AG04450 (cell line): ENCODE data around the gene CASQ1. TPM values are rescaled to one million over a fixed set of nuclear protein-coding genes. Genes with fewer than 3 reads are reported as not detected.

Source experiments
- CTCF ChIA-PET: fragments of 300-600, 350-600 bp; formaldehyde crosslinking; extraction: SDS; loops from one replicate; lab custom pipeline; 2022; ENCODE audit warnings: antibody characterized with exemption, inconsistent platforms; lab: Charles Lee
- POLR2A ChIA-PET: fragments of 350-600 bp; formaldehyde crosslinking; extraction: SDS; loops from one replicate; lab custom pipeline; 2021; ENCODE audit warnings: antibody characterized with exemption, inconsistent platforms; lab: Yijun Ruan, JAX
- DNase-seq: peaks from one replicate; pipeline ENCODE4 v3.0.0-alpha.2; 2011; ENCODE audit warnings: low read depth, low spot score
- H3K27ac ChIP-seq: one replicate; pipeline ENCODE4 v1.5.1; 2012; ENCODE audit warnings: low read depth, low read length, control low read depth
- H3K27me3 ChIP-seq: one replicate; pipeline ENCODE4 v1.6.0; 2012; ENCODE audit warnings: low read length; ENCODE audit not compliant: control insufficient read depth, insufficient read depth
- H3K4me3 ChIP-seq: 2 replicates; pipeline ENCODE4 v1.5.1; 2011; ENCODE audit warnings: mild to moderate bottlenecking, low read depth, low read length, control low read depth
- H3K9me3 ChIP-seq: 2 replicates; pipeline ENCODE4 v1.5.1; 2012; ENCODE audit warnings: low read length; ENCODE audit not compliant: control insufficient read depth, insufficient read depth
- CTCF ChIP-seq: IDR thresholded peaks from 2 replicates; pipeline ENCODE4 v1.5.1; 2011; ENCODE audit warnings: low read depth, low read length, control low read depth, inconsistent platforms
- polyA plus RNA-seq: library from polyadenylated mRNA; depleted of rRNA; stranded (reverse); fragments of >200 nt; gene quantifications from 2 replicates; pipeline ENCODE4 v1.2.3, GENCODE V29; 2011

Gene CASQ1
- polyA plus RNA-seq, 1 experiment = 0.17 TPM

DNA sequence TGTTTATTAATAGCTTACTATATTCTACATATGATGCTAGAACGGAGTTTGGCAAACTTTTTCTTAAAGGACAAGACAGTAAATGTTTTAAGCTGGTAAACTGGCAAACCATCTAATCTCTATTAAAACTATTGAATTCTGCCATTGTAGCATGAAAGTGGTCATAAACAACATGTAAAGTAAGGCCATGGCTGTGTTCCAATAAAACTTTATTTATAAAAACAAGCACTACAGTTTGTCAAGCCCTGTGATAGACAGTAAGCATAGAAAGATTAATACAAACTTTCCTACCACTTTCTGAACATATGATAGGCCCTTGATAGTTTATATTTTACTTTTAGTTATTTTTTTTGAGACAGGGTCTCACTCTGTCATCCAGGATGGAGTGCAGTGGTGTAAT lies 37.2 kb downstream of the CASQ1 start:
- TF ChIP-seq CTCF = no peak
- no peaks in the 10 kb centered on the region for H3K27me3 ChIP-seq
- no peak for DNase-seq
- H3K9me3 ChIP-seq = no peaks in the 10 kb centered on the region
- POLR2A ChIA-PET = no interaction called here
- CTCF ChIA-PET = interaction anchor here (0.8 to 4.6 kb wide), 9 partner anchors 8 to 182 kb away, joined by 3 to 53 read pairs (median 12); no protein-coding TSS in a partner anchor
- H3K4me3 ChIP-seq = no peak overlapping the region
- H3K27ac ChIP-seq = no peak overlapping the region

DNA sequence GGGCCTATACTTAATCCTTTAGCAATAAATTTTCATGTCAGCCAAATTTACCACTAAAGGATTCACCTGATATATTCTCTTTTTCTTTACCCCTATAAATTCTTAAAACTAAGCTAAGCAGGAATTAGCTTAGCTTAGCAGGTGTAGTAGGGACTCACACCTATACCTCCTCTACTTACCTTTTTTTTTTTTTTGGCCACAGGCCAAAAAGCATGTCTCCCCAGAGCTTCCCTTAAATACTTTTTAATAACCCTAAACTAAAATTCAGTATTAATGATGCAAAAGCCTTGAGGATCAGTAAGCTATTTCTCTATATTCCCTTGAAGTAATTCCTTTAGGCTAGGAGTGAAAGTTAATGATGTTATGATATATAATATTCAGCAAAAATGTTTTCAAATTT lies 38.1 kb downstream of the CASQ1 start:
- Histone ChIP-seq H3K27me3 (no peaks in the 10 kb centered on the region), H3K4me3 (no peak overlapping the region), H3K9me3 (no peaks in the 10 kb centered on the region), H3K27ac (no peak overlapping the region)
- ChIA-PET POLR2A (no interaction called here), CTCF (interaction anchor here (1.2 to 4.6 kb wide), 9 partner anchors 9 to 143 kb away, joined by 4 to 53 read pairs (median 12); no protein-coding TSS in a partner anchor)
- no peak for TF ChIP-seq CTCF
- no peak for DNase-seq

GRCh38 chr1:160232911-160233310 lies 42.5 kb downstream of the CASQ1 start:
- no peak for DNase-seq
- POLR2A ChIA-PET = interaction anchor here (0.7 to 1.2 kb wide), 4 partner anchors 10 to 84 kb away, joined by 3 read pairs; no protein-coding TSS in a partner anchor
- no peak overlapping the region for H3K27ac ChIP-seq
- CTCF ChIA-PET = interaction anchor here (0.8 to 5.0 kb wide), 6 partner anchors 13 to 154 kb away, joined by 3 to 52 read pairs (median 8); no protein-coding TSS in a partner anchor
- H3K4me3 ChIP-seq = no peak overlapping the region
- no peak for TF ChIP-seq CTCF
- no peaks in the 10 kb centered on the region for H3K9me3 ChIP-seq
- no peaks in the 10 kb centered on the region for H3K27me3 ChIP-seq

DNA sequence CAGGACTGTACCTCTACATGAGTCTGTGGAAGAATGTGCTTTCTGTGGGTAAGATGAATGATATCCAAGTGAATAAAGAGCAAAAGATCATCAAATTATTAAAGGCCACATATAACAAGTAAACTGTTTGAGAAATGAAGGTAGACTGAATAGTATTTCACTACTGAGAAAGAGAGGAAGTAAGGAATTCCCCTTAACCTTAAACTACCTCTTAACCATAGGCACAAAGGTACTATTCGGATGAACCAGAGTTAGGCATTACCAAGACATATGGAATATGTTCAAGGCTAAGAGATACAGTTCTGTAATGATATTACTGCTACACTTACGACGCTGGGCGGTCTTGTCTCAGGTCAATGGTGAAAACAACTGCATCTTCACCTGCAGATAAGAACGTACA lies 46.4 kb downstream of the CASQ1 start:
- CTCF ChIA-PET = interaction anchor here (1.1 to 5.0 kb wide), 4 partner anchors 15 to 152 kb away, joined by 3 to 52 read pairs (median 4); no protein-coding TSS in a partner anchor
- DNase-seq = no peak
- Histone ChIP-seq H3K9me3 (no peaks in the 10 kb centered on the region), H3K27ac (no peak overlapping the region), H3K4me3 (no peak overlapping the region), H3K27me3 (no peaks in the 10 kb centered on the region)
- POLR2A ChIA-PET = no interaction called here
- TF ChIP-seq CTCF = no peak

GRCh38 chr1:160237558-160237957 lies 47.2 kb downstream of the CASQ1 start:
- POLR2A ChIA-PET = no interaction called here
- TF ChIP-seq CTCF = no peak
- no peak for DNase-seq
- CTCF ChIA-PET = interaction anchor here (0.8 to 2.2 kb wide), 3 partner anchors 8 to 54 kb away, joined by 3 to 9 read pairs (median 8); no protein-coding TSS in a partner anchor
- no peaks in the 10 kb centered on the region for H3K9me3 ChIP-seq
- H3K4me3 ChIP-seq = no peak overlapping the region
- no peak overlapping the region for H3K27ac ChIP-seq
- no peaks in the 10 kb centered on the region for H3K27me3 ChIP-seq
